Epithelial cell of alveolus of lung (primary cell): ENCODE results near the gene PKDREJ. TPM values are rescaled to one million over a fixed set of nuclear protein-coding genes. Genes with fewer than 3 reads are reported as not detected.

ENCODE experiments used
- total RNA-seq: library from RNA; depleted of rRNA; stranded (reverse); fragments of >200 nt; gene quantifications from 2 replicates; pipeline ENCODE4 v1.2.1, GENCODE V29; 2015

Gene PKDREJ, protein sequence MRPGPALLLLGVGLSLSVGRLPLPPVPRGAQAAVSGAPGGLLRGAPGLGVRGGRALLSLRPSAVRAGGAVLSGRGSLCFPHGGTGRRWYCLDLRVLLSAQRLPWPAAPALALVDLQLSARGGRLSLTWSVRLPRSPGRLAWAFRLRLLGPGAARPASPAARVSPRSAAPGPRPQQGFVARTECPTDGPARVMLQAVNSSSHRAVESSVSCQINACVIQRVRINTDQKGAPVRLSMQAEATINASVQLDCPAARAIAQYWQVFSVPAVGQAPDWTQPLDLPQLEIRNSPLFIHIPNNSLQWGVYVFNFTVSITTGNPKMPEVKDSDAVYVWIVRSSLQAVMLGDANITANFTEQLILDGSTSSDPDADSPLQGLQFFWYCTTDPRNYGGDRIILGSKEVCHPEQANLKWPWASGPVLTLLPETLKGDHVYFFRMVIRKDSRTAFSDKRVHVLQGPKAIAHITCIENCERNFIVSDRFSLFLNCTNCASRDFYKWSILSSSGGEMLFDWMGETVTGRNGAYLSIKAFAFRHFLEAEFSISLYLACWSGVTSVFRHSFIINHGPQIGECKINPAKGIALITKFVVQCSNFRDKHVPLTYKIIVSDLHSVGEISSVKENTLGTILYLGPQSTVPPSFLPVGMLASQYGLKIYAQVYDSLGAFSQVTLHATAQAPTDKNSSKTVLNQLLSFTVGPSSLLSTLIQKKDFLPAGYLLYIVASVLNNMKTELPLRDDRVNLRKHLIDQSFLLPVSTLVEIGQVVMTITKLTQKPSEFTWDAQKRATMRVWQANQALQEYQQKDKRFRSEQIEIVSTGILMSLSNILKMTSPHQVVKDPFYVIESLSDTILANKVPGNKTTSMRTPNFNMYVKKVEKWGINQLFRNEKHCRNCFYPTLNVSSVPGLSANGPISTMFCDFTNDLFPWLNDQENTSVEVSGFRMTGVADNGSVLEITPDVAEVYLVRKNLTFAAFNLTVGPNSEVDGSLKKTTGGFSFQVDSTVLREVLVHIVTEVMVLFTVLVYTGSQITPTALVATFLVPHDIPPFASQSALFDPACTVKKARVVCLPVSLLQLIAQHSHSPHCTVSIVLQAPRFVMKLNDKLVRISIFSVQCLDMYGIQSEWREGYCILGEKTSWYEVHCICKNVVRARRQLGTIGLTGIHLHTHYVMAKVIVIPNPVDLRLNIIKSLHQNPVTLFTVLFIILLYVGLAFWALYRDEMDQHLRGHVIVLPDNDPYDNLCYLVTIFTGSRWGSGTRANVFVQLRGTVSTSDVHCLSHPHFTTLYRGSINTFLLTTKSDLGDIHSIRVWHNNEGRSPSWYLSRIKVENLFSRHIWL (N-terminal part only)
- total RNA-seq = under 0.01 TPM in 1 of 2 replicates, not detected in the other

DNA sequence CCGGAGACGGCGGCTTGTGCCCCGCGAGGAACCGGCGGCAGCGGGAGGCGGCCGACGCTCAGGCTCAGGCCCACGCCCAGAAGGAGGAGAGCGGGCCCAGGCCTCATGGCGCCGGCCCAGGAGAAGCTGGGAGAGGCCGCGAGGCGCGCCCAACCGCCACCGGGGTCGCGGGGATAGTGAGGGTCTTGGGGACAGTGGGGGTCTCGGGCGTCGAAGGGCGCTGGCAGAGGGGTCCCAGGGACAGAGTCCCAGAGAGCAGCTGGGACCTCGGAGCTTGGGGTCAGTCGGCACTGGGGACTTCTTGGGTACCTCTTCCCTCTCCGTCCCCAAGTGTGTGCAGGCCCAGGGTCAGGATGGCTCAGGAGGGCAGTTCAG lies at the start of gene PKDREJ:
TSS of gene PKDREJ (minus strand) at position 128 of the 375 bp plus-strand sequence. CDS start at position 107, 21 bp downstream.

DNA sequence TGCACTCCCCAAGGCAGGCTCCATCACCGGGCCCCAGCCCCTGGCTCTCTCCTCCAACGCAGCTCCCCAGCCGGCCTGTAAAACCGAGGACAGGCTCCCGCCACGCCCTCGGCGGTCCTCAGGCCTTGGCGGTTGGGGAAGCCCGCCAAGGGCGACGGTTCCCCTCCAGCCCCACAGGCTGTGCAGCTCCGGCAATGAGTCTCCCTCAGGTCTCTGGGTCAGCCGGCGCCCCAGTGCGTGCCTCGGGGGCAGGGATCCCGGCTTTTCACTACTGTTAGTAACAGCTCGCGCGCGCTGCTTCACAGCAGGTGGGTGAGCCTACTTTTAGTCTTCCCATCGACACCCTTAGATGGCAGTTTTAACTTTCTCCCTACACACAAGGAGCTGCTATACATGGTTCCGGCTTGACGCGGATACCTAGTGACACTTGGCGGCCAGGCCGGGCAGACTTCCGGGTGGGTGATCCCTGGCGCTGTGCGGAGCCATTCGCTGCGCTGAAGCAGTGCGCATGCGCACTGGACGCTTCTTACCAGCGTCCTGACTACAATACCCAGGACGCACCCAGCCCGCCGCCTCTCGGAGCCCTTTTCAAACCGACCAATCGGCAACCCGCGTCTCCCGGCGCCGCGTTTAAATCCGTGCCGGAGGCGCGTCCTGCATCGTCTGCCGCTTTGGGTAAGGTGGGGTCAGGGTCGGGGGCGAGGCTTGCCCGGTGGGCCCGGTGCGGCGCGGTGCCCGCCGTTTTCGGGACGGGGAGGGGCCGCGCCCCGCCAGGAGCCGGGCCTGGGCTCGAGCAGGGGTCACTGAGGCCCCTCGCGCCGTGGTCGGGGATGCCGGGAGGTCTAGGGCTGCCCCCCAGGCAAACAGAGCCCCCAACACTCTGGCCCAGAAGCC lies 33.4 kb upstream of the PKDREJ start, which contains the start of gene GTSE1:
TSS of gene GTSE1 (plus strand) at position 614 of the 894 bp plus-strand sequence. CDS start 531 bp downstream, outside the sequence.

DNA sequence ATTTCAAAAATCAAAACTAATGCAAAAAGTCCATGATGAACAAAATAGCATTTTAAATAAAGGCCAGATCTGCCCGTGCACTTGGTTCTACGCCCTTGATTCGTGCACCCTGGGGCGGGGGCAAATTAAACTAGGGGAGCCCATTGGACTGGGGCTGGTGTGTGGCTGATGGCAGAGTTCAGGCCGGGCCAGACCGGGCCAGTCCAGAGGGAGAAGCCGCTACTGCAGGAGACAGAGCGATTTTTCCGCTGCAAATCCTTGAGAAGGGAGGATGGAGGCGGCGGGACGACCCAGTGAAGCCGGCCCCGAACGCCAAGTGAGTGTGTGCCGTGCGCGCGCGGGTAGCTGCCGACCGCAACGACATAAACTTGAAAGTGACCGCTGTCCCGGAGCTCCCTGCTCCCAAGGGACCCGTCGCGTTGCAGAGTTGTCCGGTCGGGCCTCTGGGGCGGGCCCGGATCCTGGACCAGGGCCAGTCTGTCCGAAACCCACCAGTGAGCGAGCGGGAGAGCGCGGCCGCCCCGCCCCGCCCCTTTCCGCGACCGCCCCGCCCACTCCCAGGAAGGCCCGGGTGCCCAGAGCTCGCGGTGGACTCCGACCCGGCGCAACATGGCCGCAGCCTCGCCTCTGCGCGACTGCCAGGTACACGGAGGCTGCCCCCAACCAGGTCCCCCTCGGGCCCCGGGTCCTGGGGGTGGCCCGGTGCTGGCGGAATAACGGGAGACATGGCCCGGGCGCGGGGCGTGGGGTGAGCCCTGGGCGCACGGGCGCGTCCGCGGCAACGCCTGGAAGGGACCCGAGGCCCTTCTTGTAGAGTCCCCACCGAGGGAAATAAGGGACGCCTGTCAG lies 4.5 kb upstream of the PKDREJ start, which contains the start of gene TTC38:
TSS of gene TTC38 (plus strand) at position 578 of the 849 bp plus-strand sequence. CDS start at position 610, 32 bp downstream.

DNA sequence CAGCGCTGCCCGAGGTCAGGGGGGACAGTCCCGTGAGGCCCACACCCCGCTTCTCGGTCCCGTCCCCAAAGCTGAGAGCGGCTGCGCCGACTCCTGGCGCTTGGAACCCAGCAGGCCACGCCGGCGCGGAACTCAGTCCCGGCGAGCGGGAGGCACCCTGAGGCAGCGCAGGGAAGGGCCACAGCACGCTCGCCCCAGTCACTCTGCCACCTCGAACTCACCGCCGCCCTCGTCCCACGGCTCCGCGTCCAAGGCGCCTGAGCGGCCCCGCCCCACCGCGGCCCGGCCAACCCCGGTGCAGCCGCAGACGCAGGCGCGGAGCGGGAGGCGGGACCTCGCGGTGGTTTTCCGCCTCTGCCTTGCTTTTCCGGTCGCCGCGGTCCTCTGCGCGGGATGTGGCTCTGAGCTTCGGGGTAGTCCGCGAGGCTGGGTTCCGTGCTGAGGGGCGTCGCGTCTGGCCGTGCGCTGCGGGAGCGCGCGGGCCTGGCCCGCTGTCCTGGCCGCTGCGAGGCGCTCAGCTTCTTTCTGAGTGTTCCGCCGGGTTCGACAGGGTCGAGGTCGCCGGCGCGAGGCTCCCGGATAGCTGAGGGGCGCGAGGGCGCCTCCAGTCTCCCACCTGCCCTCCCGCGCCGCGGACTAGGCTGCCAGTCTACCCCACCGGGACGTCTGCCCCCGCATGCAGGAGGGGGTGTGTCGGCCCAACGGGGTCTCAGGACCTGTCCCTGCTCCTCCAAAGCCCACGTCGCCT lies 12.9 kb downstream of the PKDREJ start, which contains the start of gene CDPF1:
TSS of gene CDPF1 (minus strand) at position 259 of the 748 bp plus-strand sequence. CDS start 2,009 bp downstream, outside the sequence.

Other genes with a start within 250 kb of the PKDREJ start
- gene PPARA, start 112.8 kb downstream of the PKDREJ start, total RNA-seq = 4.9 and 7.3 TPM in 2 replicates
- gene CDPF1, start 13.1 kb downstream of the PKDREJ start, total RNA-seq = 18.0 and 23.0 TPM in 2 replicates
- gene TTC38, start 4.7 kb upstream of the PKDREJ start, total RNA-seq = 25.9 and 46.5 TPM in 2 replicates
- gene GTSE1, start 33.5 kb upstream of the PKDREJ start, total RNA-seq = 5.9 and 12.4 TPM in 2 replicates
- gene TRMU, start 72.4 kb upstream of the PKDREJ start, total RNA-seq = 24.6 and 41.8 TPM in 2 replicates